Upper lobe of left lung (tissue), 6 donors: Measurements from ENCODE around the gene KANSL1. TPM values are rescaled to one million over a fixed set of nuclear protein-coding genes. Genes with fewer than 3 reads are reported as not detected.

Experiments
- ATAC-seq, 2 donors: fragments of 200-7000 bp; cut with Tn5 transposase; one replicate each; pipeline ENCODE4 v1.9.1; 2022; ENCODE audit warnings: mild to moderate bottlenecking in 2 of 2, moderate library complexity in 2 of 2; ENCODE audit not compliant: low FRiP score in 2 of 2
- DNase-seq, 2 donors: peaks; one replicate each; pipeline ENCODE4 v3.0.0-alpha.2; 2019 to 2020
- H3K27ac ChIP-seq, 4 donors: fragments of 200-600 bp; sonication (generic); one replicate each; pipeline ENCODE4 v1.5.1; 2016 to 2019
- H3K27me3 ChIP-seq, 4 donors: fragments of 200-600 bp; sonication (generic); one replicate each; pipeline ENCODE4 v1.5.1; 2017 to 2019
- H3K36me3 ChIP-seq, 4 donors: fragments of 200-600 bp; sonication (generic); one replicate each; pipeline ENCODE4 v1.5.1; 2016 to 2019
- H3K4me1 ChIP-seq, 4 donors: fragments of 200-600 bp; sonication (generic); one replicate each; pipeline ENCODE4 v1.5.1; 2018 to 2019
- H3K4me3 ChIP-seq, 4 donors: fragments of 200-600 bp; sonication (generic); one replicate each; pipeline ENCODE4 v1.5.1; 2017 to 2019; ENCODE audit warnings: mild to moderate bottlenecking in 2 of 4, moderate library complexity in 1 of 4
- H3K9me3 ChIP-seq, 4 donors: fragments of 200-600 bp; sonication (generic); one replicate each; pipeline ENCODE4 v1.5.1; 2018 to 2019
- EP300 ChIP-seq, 4 donors: sonication (generic); formaldehyde crosslinking; IDR thresholded peaks; one replicate each; pipeline ENCODE4 v1.5.1; 2017; ENCODE audit warnings: antibody characterized with exemption in 4 of 4, control low read depth in 2 of 4
- POLR2A ChIP-seq, 4 donors: fragments of 450-650 bp; IDR thresholded peaks; one replicate each; pipeline ENCODE4 v1.5.1; 2016 to 2017; ENCODE audit warnings: antibody characterized with exemption in 4 of 4, mild to moderate bottlenecking in 2 of 4
- POLR2AphosphoS5 ChIP-seq, 2 donors: sonication (generic); formaldehyde crosslinking; IDR thresholded peaks; one replicate each; pipeline ENCODE4 v1.5.1; 2017; ENCODE audit warnings: antibody characterized with exemption in 2 of 2
- WGBS, 2 donors: methylation state at CpG; one replicate each; pipeline ENCODE4 v1.1.5; 2017 to 2018; 5-methylcytosine and 5-hydroxymethylcytosine counted together
- total RNA-seq, 6 donors: library from RNA; depleted of rRNA in 4 of 6; stranded (reverse); fragments of >200 nt in 4 of 6; gene quantifications; one replicate each; pipeline versions ENCODE4 v1.1.0 to v1.2.1, GENCODE V29; 2016 to 2021
- TF ChIP-seq, protein P1 (sequence below), 6 experiments: fragments of 450-650 bp in 4 of 6; fragments of 200-600 bp in 2 of 6; sonication (generic) in 2 of 6; IDR thresholded peaks; one replicate each; pipeline ENCODE4 v1.5.1; 2016 to 2019; ENCODE audit warnings: antibody characterized with exemption in 6 of 6
- donor health status: DM: no; HTN: no; CAD: no; lungs with moderate emphysema.
- donor health status: DM: no; HTN: yes; CAD: no; lungs with severe emphysema.

Gene KANSL1
- total RNA-seq, 6 donors from 2014 or later: 60.5 to 294 (median 108) TPM

DNA sequence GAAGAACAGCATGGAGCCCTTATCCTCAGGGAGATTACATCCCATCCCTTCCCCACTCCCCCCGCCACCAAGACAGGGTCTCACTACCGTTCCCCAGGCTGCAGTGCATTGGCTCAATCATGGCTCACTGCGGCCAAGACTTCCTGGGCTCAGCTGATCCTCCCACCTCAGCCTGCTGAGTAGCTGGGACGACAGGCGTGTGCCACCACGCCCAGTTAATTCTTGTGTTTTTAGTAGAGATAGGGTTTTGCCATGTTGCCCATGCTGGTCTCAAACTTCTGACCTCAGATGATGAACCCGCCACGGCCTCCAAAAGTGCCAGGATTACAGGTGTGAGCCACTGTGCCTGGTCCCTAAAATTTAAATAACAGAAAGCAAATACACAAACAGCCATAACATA, 145.4 kb downstream of the KANSL1 start:
- no peak overlapping the region for H3K27ac ChIP-seq
- no peaks in the 10 kb centered on the region for H3K9me3 ChIP-seq
- H3K4me3 ChIP-seq: no peak overlapping the region
- H3K27me3 ChIP-seq: no peaks in the 10 kb centered on the region
- DNase-seq: no peak
- ATAC-seq: no peak
- WGBS, 2 donors: 96% methylated on average over 8 of the region's 8 CpGs
- peaks cover 25 to 42% (median 34%) of the 10 kb centered on the region in 4 donors for H3K4me1 ChIP-seq
- peaks cover 18 to 64% (median 33%) of the 10 kb centered on the region in 4 donors for H3K36me3 ChIP-seq
- no peak for TF ChIP-seq POLR2AphosphoS5 (IDR thresholded peaks at IDR 0.05)
- TF ChIP-seq, protein P1, sequence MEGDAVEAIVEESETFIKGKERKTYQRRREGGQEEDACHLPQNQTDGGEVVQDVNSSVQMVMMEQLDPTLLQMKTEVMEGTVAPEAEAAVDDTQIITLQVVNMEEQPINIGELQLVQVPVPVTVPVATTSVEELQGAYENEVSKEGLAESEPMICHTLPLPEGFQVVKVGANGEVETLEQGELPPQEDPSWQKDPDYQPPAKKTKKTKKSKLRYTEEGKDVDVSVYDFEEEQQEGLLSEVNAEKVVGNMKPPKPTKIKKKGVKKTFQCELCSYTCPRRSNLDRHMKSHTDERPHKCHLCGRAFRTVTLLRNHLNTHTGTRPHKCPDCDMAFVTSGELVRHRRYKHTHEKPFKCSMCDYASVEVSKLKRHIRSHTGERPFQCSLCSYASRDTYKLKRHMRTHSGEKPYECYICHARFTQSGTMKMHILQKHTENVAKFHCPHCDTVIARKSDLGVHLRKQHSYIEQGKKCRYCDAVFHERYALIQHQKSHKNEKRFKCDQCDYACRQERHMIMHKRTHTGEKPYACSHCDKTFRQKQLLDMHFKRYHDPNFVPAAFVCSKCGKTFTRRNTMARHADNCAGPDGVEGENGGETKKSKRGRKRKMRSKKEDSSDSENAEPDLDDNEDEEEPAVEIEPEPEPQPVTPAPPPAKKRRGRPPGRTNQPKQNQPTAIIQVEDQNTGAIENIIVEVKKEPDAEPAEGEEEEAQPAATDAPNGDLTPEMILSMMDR (IDR thresholded peaks at IDR 0.05): no peak
- no peak for TF ChIP-seq POLR2A (IDR thresholded peaks at IDR 0.05)
- TF ChIP-seq EP300 (IDR thresholded peaks at IDR 0.05): no peak

DNA sequence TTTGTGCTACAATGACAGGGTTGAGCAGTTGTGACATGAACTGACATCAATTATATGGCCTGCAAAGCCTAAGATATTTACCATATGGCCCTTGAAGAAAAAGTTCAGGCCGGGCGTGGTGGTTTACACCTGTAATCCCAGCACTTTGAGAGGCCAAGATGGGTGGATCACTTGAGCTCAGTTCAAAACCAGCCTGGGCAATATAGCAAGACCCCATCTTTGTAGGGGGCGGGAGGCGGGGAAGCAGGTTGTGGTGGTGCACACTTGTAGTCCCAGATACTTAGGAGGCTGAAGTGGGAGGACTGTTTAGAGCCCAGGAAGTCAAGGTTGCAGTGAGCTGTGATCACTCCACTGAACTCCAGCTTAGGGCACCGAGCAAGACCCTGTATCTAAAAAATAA, 145.8 kb downstream of the KANSL1 start:
- Histone ChIP-seq H3K9me3 (no peaks in the 10 kb centered on the region), H3K4me3 (no peak overlapping the region), H3K27ac (peak overlapping the region in 1 of 4 donors; percentile 28), H3K27me3 (no peaks in the 10 kb centered on the region), H3K4me1 (peaks cover 25 to 42% (median 34%) of the 10 kb centered on the region in 4 donors), H3K36me3 (peaks cover 18 to 65% (median 33%) of the 10 kb centered on the region in 4 donors)
- ATAC-seq (no peak), DNase-seq (no peak)
- WGBS, 2 donors: 98 to 99% methylated on average over 5 of the region's 5 CpGs
- TF ChIP-seq EP300 (IDR thresholded peaks at IDR 0.05): no peak
- TF ChIP-seq, protein P1 (IDR thresholded peaks at IDR 0.05): no peak
- TF ChIP-seq POLR2AphosphoS5 (IDR thresholded peaks at IDR 0.05): no peak
- no peak for TF ChIP-seq POLR2A (IDR thresholded peaks at IDR 0.05)

DNA sequence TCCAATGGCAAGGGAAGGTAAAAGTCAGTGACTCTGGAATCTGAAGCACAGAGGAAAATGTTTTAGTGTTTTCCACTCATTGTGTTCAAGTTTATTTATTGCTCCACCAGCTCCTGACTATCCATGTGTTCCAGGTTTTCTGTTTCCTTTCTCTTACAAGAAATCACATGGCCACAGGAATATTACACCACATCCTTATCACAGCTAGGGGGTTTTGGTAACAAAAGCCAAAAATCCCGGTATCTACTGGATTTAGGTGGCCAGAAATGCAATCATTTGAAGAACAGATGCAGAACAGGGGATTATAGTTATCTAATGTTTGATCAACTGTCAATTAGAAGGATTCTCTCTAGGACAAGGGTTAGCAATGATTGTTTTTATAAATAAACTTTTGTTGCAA, 146.3 kb downstream of the KANSL1 start:
- peaks cover 18 to 68% (median 34%) of the 10 kb centered on the region in 4 donors for H3K36me3 ChIP-seq
- H3K27ac ChIP-seq: no peak overlapping the region
- H3K4me1 ChIP-seq: peaks cover 25 to 42% (median 34%) of the 10 kb centered on the region in 4 donors
- TF ChIP-seq POLR2A (IDR thresholded peaks at IDR 0.05) (no peak), EP300 (IDR thresholded peaks at IDR 0.05) (no peak), POLR2AphosphoS5 (IDR thresholded peaks at IDR 0.05) (no peak)
- TF ChIP-seq, protein P1 (IDR thresholded peaks at IDR 0.05): no peak
- H3K4me3 ChIP-seq: no peak overlapping the region
- no peak for DNase-seq
- H3K27me3 ChIP-seq: no peaks in the 10 kb centered on the region
- no peak for ATAC-seq
- H3K9me3 ChIP-seq: no peaks in the 10 kb centered on the region
- whole genome bisulfite sequencing, 2 donors: 47 to 50% methylated on average over 1 of the region's 1 CpG

DNA sequence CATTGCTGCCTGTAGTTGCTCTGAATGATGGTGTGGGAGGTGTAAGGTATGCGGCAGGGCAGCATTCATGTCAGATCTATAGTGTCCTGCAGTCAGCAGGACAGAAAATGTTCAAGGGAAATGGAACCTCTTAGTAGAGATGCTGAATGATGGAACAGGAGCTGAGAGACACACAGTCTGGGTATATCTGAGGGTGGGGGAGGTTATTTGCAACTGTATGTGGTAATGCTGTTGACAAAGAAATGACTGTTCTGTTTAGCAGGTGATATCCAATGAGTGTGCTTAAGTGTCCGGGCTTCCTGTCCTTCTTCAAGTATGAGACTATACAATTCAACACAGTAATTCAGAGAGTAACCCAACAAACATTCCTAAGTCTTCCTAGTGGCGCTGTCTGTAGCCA, 147.6 kb downstream of the KANSL1 start:
- ATAC-seq: no peak
- TF ChIP-seq EP300 (IDR thresholded peaks at IDR 0.05) (no peak), POLR2AphosphoS5 (IDR thresholded peaks at IDR 0.05) (no peak), POLR2A (IDR thresholded peaks at IDR 0.05) (no peak)
- TF ChIP-seq, protein P1 (IDR thresholded peaks at IDR 0.05): no peak
- Histone ChIP-seq H3K9me3 (no peaks in the 10 kb centered on the region), H3K4me1 (peaks cover 25 to 42% (median 34%) of the 10 kb centered on the region in 4 donors), H3K4me3 (no peak overlapping the region), H3K36me3 (peaks cover 18 to 64% (median 34%) of the 10 kb centered on the region in 4 donors), H3K27me3 (no peaks in the 10 kb centered on the region), H3K27ac (peak overlapping the region in 1 of 4 donors; percentile 17)
- DNase-seq: no peak
- WGBS, 2 donors: 83 to 91% methylated on average over 3 of the region's 3 CpGs

DNA sequence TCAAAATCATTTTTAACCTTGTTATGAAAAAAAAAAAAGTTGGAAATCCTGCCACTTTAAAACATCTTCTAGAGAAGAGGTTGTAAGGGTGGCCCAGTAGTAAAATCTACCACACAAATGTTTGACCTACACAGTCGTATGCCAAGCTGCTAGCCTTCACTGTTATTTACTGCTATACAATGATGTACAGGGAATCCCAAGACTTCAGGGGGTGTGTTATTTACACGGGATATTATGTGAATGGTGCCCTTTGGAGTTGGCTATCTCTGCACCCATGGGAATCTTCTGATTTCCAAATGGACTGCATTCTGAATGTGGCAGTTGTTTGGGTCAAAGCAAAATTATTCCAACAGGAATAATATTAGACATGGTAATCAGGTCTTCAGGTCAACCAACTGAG, 148.2 kb downstream of the KANSL1 start:
- DNase-seq (no peak), ATAC-seq (no peak)
- Histone ChIP-seq H3K27ac (peak overlapping the region in 3 of 4 donors; percentile 42 to 60 (median 56)), H3K4me1 (peaks cover 25 to 42% (median 34%) of the 10 kb centered on the region in 4 donors), H3K9me3 (no peaks in the 10 kb centered on the region), H3K36me3 (peaks cover 13 to 64% (median 28%) of the 10 kb centered on the region in 4 donors), H3K4me3 (no peak overlapping the region), H3K27me3 (no peaks in the 10 kb centered on the region)
- no peak for TF ChIP-seq EP300 (IDR thresholded peaks at IDR 0.05)
- TF ChIP-seq POLR2AphosphoS5 (IDR thresholded peaks at IDR 0.05): no peak
- TF ChIP-seq POLR2A (IDR thresholded peaks at IDR 0.05): no peak
- TF ChIP-seq, protein P1 (IDR thresholded peaks at IDR 0.05): no peak
- WGBS, 2 donors: 69 to 73% methylated on average over 2 of the region's 2 CpGs
